Activated naive CD8-positive, alpha-beta T cell (primary cell): ENCODE data around the gene SRPX.

Experiments used
- H3K27ac Mint-ChIP-seq: one replicate; pipeline ENCODE4 v1.8.0; 2021; ENCODE audit warnings: mixed read lengths
- H3K27me3 Mint-ChIP-seq: one replicate; pipeline ENCODE4 v1.8.0; 2021; ENCODE audit warnings: mixed read lengths
- H3K36me3 Mint-ChIP-seq: one replicate; pipeline ENCODE4 v1.8.0; 2021; ENCODE audit warnings: mixed read lengths
- H3K4me1 Mint-ChIP-seq: one replicate; pipeline ENCODE4 v1.8.0; 2021; ENCODE audit warnings: low read depth, mixed read lengths
- H3K4me3 Mint-ChIP-seq: one replicate; pipeline ENCODE4 v1.8.0; 2021; ENCODE audit warnings: mild to moderate bottlenecking, mixed read lengths
- H3K9me3 Mint-ChIP-seq: one replicate; pipeline ENCODE4 v1.8.0; 2021; ENCODE audit warnings: low read depth, mixed read lengths

SRPX gene

GRCh38 chrX:38220415-38221390 lies at the start of gene SRPX:
Gene SRPX, minus strand, starts transcription at chrX:38220871. Its CDS starts 79 bp downstream, at chrX:38220792.
- peak within 1 kb of the TSS; percentile 42 for H3K4me3 Mint-ChIP-seq
- no peaks in the 10 kb centered on the region for H3K36me3 Mint-ChIP-seq
- H3K27me3 Mint-ChIP-seq, result peaks cover 6% of the 10 kb centered on the region
- H3K9me3 Mint-ChIP-seq, result no peaks in the 10 kb centered on the region
- peaks cover 10% of the 10 kb centered on the region for H3K4me1 Mint-ChIP-seq
- H3K27ac Mint-ChIP-seq, result no peak within 1 kb of the TSS

GRCh38 chrX:38268011-38268410 lies 47.3 kb upstream of the SRPX start:
- H3K36me3 Mint-ChIP-seq, result peaks cover 6% of the 10 kb centered on the region
- no peak overlapping the region for H3K4me3 Mint-ChIP-seq
- no peak overlapping the region for H3K27ac Mint-ChIP-seq
- no peaks in the 10 kb centered on the region for H3K27me3 Mint-ChIP-seq
- no peaks in the 10 kb centered on the region for H3K9me3 Mint-ChIP-seq
- no peaks in the 10 kb centered on the region for H3K4me1 Mint-ChIP-seq

- no peaks in the 10 kb centered on the region for H3K9me3 Mint-ChIP-seq
- H3K27me3 Mint-ChIP-seq, result no peaks in the 10 kb centered on the region
- H3K4me3 Mint-ChIP-seq, result no peak overlapping the region
- H3K27ac Mint-ChIP-seq, result no peak overlapping the region
- no peaks in the 10 kb centered on the region for H3K36me3 Mint-ChIP-seq
- no peaks in the 10 kb centered on the region for H3K4me1 Mint-ChIP-seq
These were observed 42.3 kb upstream of the SRPX start for GRCh38 chrX:38262715-38263620.

- no peaks in the 10 kb centered on the region for H3K27me3 Mint-ChIP-seq
- no peak overlapping the region for H3K4me3 Mint-ChIP-seq
- no peaks in the 10 kb centered on the region for H3K9me3 Mint-ChIP-seq
- no peaks in the 10 kb centered on the region for H3K36me3 Mint-ChIP-seq
- H3K4me1 Mint-ChIP-seq, result no peaks in the 10 kb centered on the region
- no peak overlapping the region for H3K27ac Mint-ChIP-seq
These were observed 39.6 kb upstream of the SRPX start for GRCh38 chrX:38260231-38260630.

- peaks cover 2% of the 10 kb centered on the region for H3K27me3 Mint-ChIP-seq
- H3K36me3 Mint-ChIP-seq, result no peaks in the 10 kb centered on the region
- H3K4me3 Mint-ChIP-seq, result no peak overlapping the region
- H3K4me1 Mint-ChIP-seq, result no peaks in the 10 kb centered on the region
- H3K9me3 Mint-ChIP-seq, result no peaks in the 10 kb centered on the region
- no peak overlapping the region for H3K27ac Mint-ChIP-seq
These were observed 35.3 kb upstream of the SRPX start for GRCh38 chrX:38256019-38256418.

- Mint-ChIP-seq H3K4me3 (no peak overlapping the region), H3K9me3 (no peaks in the 10 kb centered on the region), H3K36me3 (no peaks in the 10 kb centered on the region), H3K27me3 (peaks cover 2% of the 10 kb centered on the region), H3K4me1 (no peaks in the 10 kb centered on the region), H3K27ac (no peak overlapping the region)
These were observed 29.3 kb upstream of the SRPX start for GRCh38 chrX:38249965-38250364.

DNA sequence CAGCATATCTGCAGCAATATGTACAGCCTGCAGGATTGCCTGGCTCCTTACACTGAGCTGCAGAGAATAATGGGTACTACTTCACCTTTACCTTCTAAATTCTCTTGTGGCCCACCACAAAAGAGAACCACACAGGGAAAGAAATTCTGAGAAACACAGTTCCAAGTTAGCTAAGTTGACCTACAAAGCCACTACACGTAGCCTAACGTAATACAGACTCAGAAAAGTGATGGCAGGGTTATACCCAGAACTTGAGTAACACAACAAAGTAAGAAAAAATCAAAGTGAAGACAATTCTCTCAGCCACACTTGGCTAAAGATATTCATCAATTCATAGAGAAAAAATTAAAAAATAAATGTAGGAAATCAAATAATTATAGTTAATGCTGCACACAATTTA lies 26.4 kb upstream of the SRPX start:
- Mint-ChIP-seq H3K36me3 (no peaks in the 10 kb centered on the region), H3K4me1 (no peaks in the 10 kb centered on the region), H3K27ac (no peak overlapping the region), H3K4me3 (no peak overlapping the region), H3K9me3 (no peaks in the 10 kb centered on the region), H3K27me3 (no peaks in the 10 kb centered on the region)

DNA sequence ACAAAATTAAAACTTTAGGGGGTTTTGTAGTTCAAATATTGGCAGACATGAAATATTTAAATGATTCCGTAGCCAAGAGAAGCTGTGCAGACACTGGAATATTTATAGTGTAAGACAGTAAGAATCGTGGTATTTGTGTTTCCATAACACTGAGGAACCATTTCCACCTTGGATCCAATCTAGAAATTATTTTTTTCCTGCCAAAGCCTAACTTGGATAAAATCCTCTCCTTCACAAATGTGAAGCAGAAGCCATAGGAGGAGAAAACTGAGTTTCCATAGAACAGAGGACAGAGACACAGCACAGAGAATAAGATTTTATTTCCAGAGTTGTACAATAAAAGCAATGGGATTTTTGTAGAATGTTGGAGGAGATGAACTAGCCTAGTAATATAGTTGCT lies 19.9 kb upstream of the SRPX start:
- no peaks in the 10 kb centered on the region for H3K4me1 Mint-ChIP-seq
- peaks cover 3% of the 10 kb centered on the region for H3K27me3 Mint-ChIP-seq
- H3K4me3 Mint-ChIP-seq, result no peak overlapping the region
- H3K36me3 Mint-ChIP-seq, result no peaks in the 10 kb centered on the region
- no peak overlapping the region for H3K27ac Mint-ChIP-seq
- H3K9me3 Mint-ChIP-seq, result no peaks in the 10 kb centered on the region

DNA sequence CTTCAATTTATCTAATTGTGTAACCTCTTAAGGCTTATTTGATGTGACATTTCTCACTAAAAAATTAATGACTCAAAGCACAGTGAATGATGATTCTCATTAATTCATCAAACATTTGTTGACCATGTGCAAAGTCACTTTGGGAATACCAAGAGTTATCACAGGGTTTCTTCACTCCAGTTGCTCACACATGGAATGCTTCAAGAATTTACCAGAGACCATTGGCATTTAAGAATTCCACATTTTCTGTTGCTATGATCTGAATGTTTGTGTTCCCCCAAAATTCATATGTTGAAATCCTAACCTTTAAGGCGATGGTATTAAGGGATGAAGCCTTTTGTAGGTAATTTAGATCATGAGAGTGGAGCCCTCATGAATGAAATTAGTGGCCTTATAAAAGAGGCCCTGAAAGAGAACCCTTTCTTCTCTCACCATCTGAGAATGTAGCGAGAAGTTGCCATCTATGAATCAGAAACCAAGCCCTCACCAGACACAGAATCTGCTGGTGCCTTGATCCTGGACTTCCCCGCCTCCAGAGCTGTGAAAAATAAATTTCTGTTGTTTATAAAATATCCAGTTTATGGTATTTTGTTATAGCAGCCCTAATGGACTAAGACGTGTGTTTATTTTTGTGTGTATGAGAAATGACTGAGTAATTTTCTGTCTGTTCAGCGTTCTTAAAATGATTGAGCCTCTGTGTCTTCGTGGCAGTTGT lies 16.4 kb upstream of the SRPX start:
- no peaks in the 10 kb centered on the region for H3K4me1 Mint-ChIP-seq
- no peaks in the 10 kb centered on the region for H3K9me3 Mint-ChIP-seq
- peaks cover 3% of the 10 kb centered on the region for H3K27me3 Mint-ChIP-seq
- no peak overlapping the region for H3K27ac Mint-ChIP-seq
- H3K4me3 Mint-ChIP-seq, result no peak overlapping the region
- no peaks in the 10 kb centered on the region for H3K36me3 Mint-ChIP-seq

DNA sequence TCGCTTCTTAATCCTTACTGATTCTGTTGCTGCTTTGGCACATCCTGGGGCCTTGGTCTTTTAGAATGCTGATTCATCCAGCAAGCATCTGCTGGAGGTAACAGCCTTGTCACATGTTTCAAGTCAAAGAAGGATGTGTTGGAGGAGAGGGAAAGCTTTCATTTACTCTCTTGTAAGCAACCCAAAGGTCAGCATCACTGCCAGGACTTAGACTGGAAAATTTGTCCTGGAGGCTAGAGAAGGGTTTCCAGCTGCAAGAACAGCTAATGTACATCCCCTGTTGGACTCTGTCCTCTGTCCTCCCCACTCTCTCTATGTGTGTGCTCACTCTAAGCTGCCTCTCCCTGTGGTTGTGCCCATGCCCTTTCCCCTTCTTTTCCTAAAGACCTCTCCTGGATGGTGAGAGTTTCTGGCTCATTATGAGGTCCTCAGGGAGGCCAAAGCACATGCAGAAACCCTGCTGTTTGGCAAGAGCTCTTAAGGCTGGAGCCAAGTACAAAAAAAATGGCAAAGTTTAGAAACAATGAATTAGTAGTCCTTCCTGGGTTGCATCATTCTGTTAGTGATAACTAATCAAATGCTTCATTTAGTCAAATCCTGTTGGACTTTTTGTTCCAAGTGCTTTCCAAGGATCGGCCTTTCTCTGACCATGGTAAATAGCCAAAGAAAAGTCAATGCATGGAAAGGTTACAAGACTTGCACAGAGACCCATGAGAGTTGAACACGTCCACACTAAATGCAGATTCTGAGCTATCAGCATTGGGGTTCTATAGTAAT lies 13.4 kb upstream of the SRPX start:
- no peak overlapping the region for H3K4me3 Mint-ChIP-seq

GRCh38 chrX:38232079-38232686 lies 11.5 kb upstream of the SRPX start:
- H3K4me1 Mint-ChIP-seq, result no peaks in the 10 kb centered on the region
- H3K9me3 Mint-ChIP-seq, result no peaks in the 10 kb centered on the region
- H3K4me3 Mint-ChIP-seq, result no peak overlapping the region
- H3K36me3 Mint-ChIP-seq, result no peaks in the 10 kb centered on the region
- no peaks in the 10 kb centered on the region for H3K27me3 Mint-ChIP-seq
- no peak overlapping the region for H3K27ac Mint-ChIP-seq

More for the DNA sequence above, 13.4 kb upstream of the SRPX start:
- H3K36me3 Mint-ChIP-seq, result no peaks in the 10 kb centered on the region
- H3K4me1 Mint-ChIP-seq, result no peaks in the 10 kb centered on the region
- no peaks in the 10 kb centered on the region for H3K9me3 Mint-ChIP-seq
- H3K27me3 Mint-ChIP-seq, result peaks cover 2% of the 10 kb centered on the region
- no peak overlapping the region for H3K27ac Mint-ChIP-seq

DNA sequence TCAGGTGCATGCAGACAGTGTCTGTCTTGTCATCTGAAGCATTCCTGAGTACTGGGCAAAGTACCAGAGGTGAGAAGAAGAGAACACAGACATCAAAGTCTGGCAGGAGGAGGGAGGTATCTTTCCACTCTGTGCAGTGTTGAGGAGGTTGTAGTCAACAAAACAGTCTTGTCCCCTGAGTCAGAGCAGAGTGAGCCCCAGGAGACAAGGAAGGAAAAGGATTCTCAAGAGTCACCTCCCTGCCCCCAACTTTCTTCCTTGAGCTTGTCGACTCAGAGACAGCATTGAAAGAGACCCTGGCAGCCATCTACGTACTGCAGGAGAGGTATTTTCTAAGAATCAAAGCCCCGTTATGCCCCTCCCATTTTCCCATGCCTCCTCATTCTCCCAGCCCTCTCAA lies 4.4 kb upstream of the SRPX start:
- H3K4me3 Mint-ChIP-seq, result no peak overlapping the region

DNA sequence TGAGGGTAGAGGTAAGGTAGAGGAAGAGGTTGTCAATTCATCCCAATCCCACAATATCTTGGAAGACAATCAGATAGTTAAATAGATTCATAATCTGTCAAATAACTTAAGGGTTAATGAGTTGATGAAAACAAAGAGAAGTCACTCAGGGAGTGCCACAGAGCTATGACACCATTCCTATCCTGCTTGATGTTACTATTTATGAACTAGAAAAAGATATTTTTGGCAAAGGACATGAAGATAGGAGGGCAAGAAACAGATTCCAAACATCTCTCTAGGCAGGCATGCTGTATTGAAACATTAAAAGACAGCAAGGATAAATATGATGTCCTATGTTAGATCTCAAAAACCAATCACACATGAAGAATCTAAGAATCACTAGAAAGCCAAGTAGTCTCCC lies 3.5 kb upstream of the SRPX start:
- H3K4me1 Mint-ChIP-seq, result peaks cover 10% of the 10 kb centered on the region
- no peak overlapping the region for H3K27ac Mint-ChIP-seq
- no peaks in the 10 kb centered on the region for H3K9me3 Mint-ChIP-seq
- H3K27me3 Mint-ChIP-seq, result peaks cover 5% of the 10 kb centered on the region
- no peaks in the 10 kb centered on the region for H3K36me3 Mint-ChIP-seq
- no peak overlapping the region for H3K4me3 Mint-ChIP-seq

More for the DNA sequence above, 4.4 kb upstream of the SRPX start:
- H3K4me1 Mint-ChIP-seq, result peaks cover 6% of the 10 kb centered on the region
- peaks cover 4% of the 10 kb centered on the region for H3K27me3 Mint-ChIP-seq
- H3K36me3 Mint-ChIP-seq, result no peaks in the 10 kb centered on the region
- no peak overlapping the region for H3K27ac Mint-ChIP-seq
- no peaks in the 10 kb centered on the region for H3K9me3 Mint-ChIP-seq
